Measurements from ENCODE around the gene ZNF646.

GRCh38 chr16:31084584-31085302 lies 10.5 kb downstream of the ZNF646 start:
- TF ChIP-seq CTCF (IDR thresholded peaks at IDR 0.05) (no peak), POLR2A (IDR thresholded peaks at IDR 0.05) (no peak)

Measured in testis (tissue), 2 donors.